ENCODE results near the gene STUB1. TPM values are rescaled to one million over a fixed set of nuclear protein-coding genes. Genes with fewer than 3 reads are reported as not detected.

STUB1 gene
- total RNA-seq, 2 experiments from 2014 or later = 57.1 to 61.7 TPM

- ChIA-PET CTCF (interaction anchor here (1.0 to 3.1 kb wide), 6 partner anchors 12 to 244 kb away, joined by 3 to 13 read pairs (median 3); partner anchors contain the start of gene CAPN15), POLR2A (interaction anchor here (0.7 to 3.6 kb wide), 18 partner anchors 10 to 340 kb away, joined by 3 to 21 read pairs (median 4); partner anchors contain the start of genes JMJD8 and WDR90)
- peak; percentile 98 for DNase-seq
- intact Hi-C loops (cut with micrococcal nuclease) = no loop called here
- Mint-ChIP-seq H3K36me3 (ENCODE audit: low read depth) (peaks cover 3% of the 10 kb centered on the region), H3K4me3 (peak within 1 kb of the TSS; percentile 89), H3K9me3 (no peaks in the 10 kb centered on the region), H3K27ac (peak within 1 kb of the TSS; percentile 92), H3K4me1 (ENCODE audit: low read depth) (peaks cover 13% of the 10 kb centered on the region), H3K27me3 (no peaks in the 10 kb centered on the region)
- TF ChIP-seq, protein P1, sequence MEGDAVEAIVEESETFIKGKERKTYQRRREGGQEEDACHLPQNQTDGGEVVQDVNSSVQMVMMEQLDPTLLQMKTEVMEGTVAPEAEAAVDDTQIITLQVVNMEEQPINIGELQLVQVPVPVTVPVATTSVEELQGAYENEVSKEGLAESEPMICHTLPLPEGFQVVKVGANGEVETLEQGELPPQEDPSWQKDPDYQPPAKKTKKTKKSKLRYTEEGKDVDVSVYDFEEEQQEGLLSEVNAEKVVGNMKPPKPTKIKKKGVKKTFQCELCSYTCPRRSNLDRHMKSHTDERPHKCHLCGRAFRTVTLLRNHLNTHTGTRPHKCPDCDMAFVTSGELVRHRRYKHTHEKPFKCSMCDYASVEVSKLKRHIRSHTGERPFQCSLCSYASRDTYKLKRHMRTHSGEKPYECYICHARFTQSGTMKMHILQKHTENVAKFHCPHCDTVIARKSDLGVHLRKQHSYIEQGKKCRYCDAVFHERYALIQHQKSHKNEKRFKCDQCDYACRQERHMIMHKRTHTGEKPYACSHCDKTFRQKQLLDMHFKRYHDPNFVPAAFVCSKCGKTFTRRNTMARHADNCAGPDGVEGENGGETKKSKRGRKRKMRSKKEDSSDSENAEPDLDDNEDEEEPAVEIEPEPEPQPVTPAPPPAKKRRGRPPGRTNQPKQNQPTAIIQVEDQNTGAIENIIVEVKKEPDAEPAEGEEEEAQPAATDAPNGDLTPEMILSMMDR (IDR thresholded peaks at IDR 0.05) = no peak
- ATAC-seq = peak; percentile 86
Observed at GRCh38 chr16:636206-637080, 43.8 kb upstream of the STUB1 start, which contains the start of gene METTL26. Gene METTL26 (minus strand): TSS chr16:636305. CDS start chr16:636290, 15 bp downstream.

- TF ChIP-seq, protein P1 (IDR thresholded peaks at IDR 0.05) = no peak
- intact Hi-C loops (cut with micrococcal nuclease) = no loop called here
- peak; percentile 90 for DNase-seq
- Mint-ChIP-seq H3K4me1 (ENCODE audit: low read depth) (peaks cover 13% of the 10 kb centered on the region), H3K27me3 (no peaks in the 10 kb centered on the region), H3K27ac (no peak overlapping the region), H3K36me3 (ENCODE audit: low read depth) (peaks cover 3% of the 10 kb centered on the region), H3K4me3 (peak overlapping the region; percentile 89), H3K9me3 (no peaks in the 10 kb centered on the region)
- CTCF ChIA-PET = interaction anchor here (1.1 to 3.1 kb wide), 6 partner anchors 11 to 245 kb away, joined by 3 to 13 read pairs (median 3); partner anchors contain the start of genes CAPN15 and WDR90
- ATAC-seq = peak; percentile 71
- POLR2A ChIA-PET = interaction anchor here (0.7 to 3.6 kb wide), 11 partner anchors 9 to 339 kb away, joined by 3 to 21 read pairs (median 4); partner anchors contain the start of gene WDR90
Observed at GRCh38 chr16:637081-638018, 42.9 kb upstream of the STUB1 start.

- Mint-ChIP-seq H3K4me3 (no peak overlapping the region), H3K9me3 (no peaks in the 10 kb centered on the region), H3K27ac (no peak overlapping the region), H3K36me3 (ENCODE audit: low read depth) (peaks cover 6% of the 10 kb centered on the region), H3K27me3 (no peaks in the 10 kb centered on the region), H3K4me1 (ENCODE audit: low read depth) (peaks cover 13% of the 10 kb centered on the region)
- DNase-seq = no peak
- intact Hi-C loops (cut with micrococcal nuclease) = no loop called here
- CTCF ChIA-PET = interaction anchor here (1.1 to 3.1 kb wide), 2 partner anchors 10 to 11 kb away, joined by 3 to 13 read pairs; partner anchors contain the start of gene WDR90
- POLR2A ChIA-PET = interaction anchor here (3.6 kb wide), 1 partner anchor 10 kb away, joined by 21 read pairs; the partner anchor contains the start of gene WDR90
- no peak for ATAC-seq
- TF ChIP-seq, protein P1 (IDR thresholded peaks at IDR 0.05) = no peak
Observed at GRCh38 chr16:638034-638543, 42.1 kb upstream of the STUB1 start.

- DNase-seq = no peak
- ChIA-PET CTCF (interaction anchor here (1.1 to 3.1 kb wide), 2 partner anchors 9 to 11 kb away, joined by 3 to 13 read pairs; partner anchors contain the start of gene WDR90), POLR2A (interaction anchor here (3.6 kb wide), 1 partner anchor 10 kb away, joined by 21 read pairs; the partner anchor contains the start of gene WDR90)
- no peaks in the 10 kb centered on the region for H3K27me3 Mint-ChIP-seq
- no peak overlapping the region for H3K27ac Mint-ChIP-seq
- peaks cover 13% of the 10 kb centered on the region for H3K4me1 Mint-ChIP-seq (ENCODE audit: low read depth)
- intact Hi-C loops (cut with micrococcal nuclease) = no loop called here
- no peak for ATAC-seq
- no peaks in the 10 kb centered on the region for H3K9me3 Mint-ChIP-seq
- peaks cover 6% of the 10 kb centered on the region for H3K36me3 Mint-ChIP-seq (ENCODE audit: low read depth)
- TF ChIP-seq, protein P1 (IDR thresholded peaks at IDR 0.05) = no peak
- H3K4me3 Mint-ChIP-seq = no peak overlapping the region
Observed at GRCh38 chr16:638836-639235, 41.4 kb upstream of the STUB1 start.
